ENCODE data around the gene XPO6. TPM values are rescaled to one million over a fixed set of nuclear protein-coding genes. Genes with fewer than 3 reads are reported as not detected.

XPO6 gene
- total and polyA plus RNA-seq, 2 of the 13 experiments (the other 11 are each of a cell fraction or from before 2014, with no cell fraction given) = 109 to 129 TPM

- WGBS (ENCODE audit: low lambda C conversion rate) = 95% methylated on average over 5 of the region's 5 CpGs
- no peak overlapping the region for H3K4me3 ChIP-seq (replicated peaks in 1 of 3; ENCODE audit: insufficient read depth in 1 of 3, low read depth in 2 of 3, low read length in 3 of 3)
- TF ChIP-seq NKX3-1 (CRISPR knock-in tag; IDR thresholded peaks at IDR 0.05) = no peak
- TF ChIP-seq SMYD3 (CRISPR knock-in tag; IDR thresholded peaks at IDR 0.05) = no peak
- TF ChIP-seq ZNF670 (CRISPR knock-in tag; IDR thresholded peaks at IDR 0.05; ENCODE audit: borderline replicate concordance) = no peak
- TF ChIP-seq AKNA (CRISPR knock-in tag; IDR thresholded peaks at IDR 0.05; ENCODE audit: borderline replicate concordance) = no peak
- no peak for TF ChIP-seq SP2 (CRISPR knock-in tag; IDR thresholded peaks at IDR 0.05)
- no peak for TF ChIP-seq E2F5 (CRISPR knock-in tag; conservative IDR thresholded peaks at IDR 0.05)
- TF ChIP-seq ZC3H13 (CRISPR knock-in tag; IDR thresholded peaks at IDR 0.05) = no peak
- H3K9ac ChIP-seq (ENCODE audit: insufficient read depth, low read depth, low read length) = no peak overlapping the region
- no peaks in the 10 kb centered on the region for H3K27me3 ChIP-seq (ENCODE audit: control insufficient read depth in 1 of 2, insufficient read depth in 2 of 2, low read length in 2 of 2)
- no peaks in the 10 kb centered on the region for H4K20me1 ChIP-seq (ENCODE audit: insufficient read depth, low read length)
- in situ Hi-C loops (cut with HindIII; ENCODE audit: extremely low pct_ligation_motif_present, low pct_unique_long_range_greater_than_20kb) (no loop called here), intact Hi-C loops (cut with micrococcal nuclease; ENCODE audit: unreplicated experiment) (no loop called here)
- no peaks in the 10 kb centered on the region for H3K79me2 ChIP-seq (ENCODE audit: insufficient read depth, low read length)
- no peak for ATAC-seq
- POLR2A ChIA-PET = no interaction called here
- H3K27ac ChIP-seq (ENCODE audit: extremely low read length, insufficient read depth, low read length) = no peak overlapping the region
- no peak for DNase-seq (ENCODE audit: low spot score)
- FAIRE-seq = no peak
- BruUV-seq (replicated peaks) = no TSS peak
- no peak overlapping the region for H3K4me2 ChIP-seq (ENCODE audit: low read depth, low read length)
- CTCF ChIA-PET (ENCODE audit: low intra/inter-chr PET ratio, low total read pairs) = no interaction called here
- H3K4me1 ChIP-seq (ENCODE audit: insufficient read depth, low read length) = no peaks in the 10 kb centered on the region
- no peak overlapping the region for H2AFZ ChIP-seq (ENCODE audit: low read length)
- no peaks in the 10 kb centered on the region for H3K9me3 ChIP-seq (ENCODE audit: low read length)
- H3K36me3 ChIP-seq (replicated peaks in 1 of 2; ENCODE audit: control insufficient read depth in 1 of 2, insufficient read depth in 2 of 2, low read length in 2 of 2) = peaks cover 31 to 96% of the 10 kb centered on the region in 2 experiments
These were observed 79.9 kb downstream of the XPO6 start for GRCh38 chr16:28131743-28132393.
